Measurements from ENCODE around the gene SFXN4. TPM values are rescaled to one million over a fixed set of nuclear protein-coding genes. Genes with fewer than 3 reads are reported as not detected.
A peak's percentile ranks its signal among the peaks of the same experiment; 100 is the strongest.

SFXN4 gene
- total and polyA plus RNA-seq, 2 of the 13 experiments (the other 11 are each of a cell fraction or from before 2014, with no cell fraction given): 47.7 to 64.9 TPM

DNA sequence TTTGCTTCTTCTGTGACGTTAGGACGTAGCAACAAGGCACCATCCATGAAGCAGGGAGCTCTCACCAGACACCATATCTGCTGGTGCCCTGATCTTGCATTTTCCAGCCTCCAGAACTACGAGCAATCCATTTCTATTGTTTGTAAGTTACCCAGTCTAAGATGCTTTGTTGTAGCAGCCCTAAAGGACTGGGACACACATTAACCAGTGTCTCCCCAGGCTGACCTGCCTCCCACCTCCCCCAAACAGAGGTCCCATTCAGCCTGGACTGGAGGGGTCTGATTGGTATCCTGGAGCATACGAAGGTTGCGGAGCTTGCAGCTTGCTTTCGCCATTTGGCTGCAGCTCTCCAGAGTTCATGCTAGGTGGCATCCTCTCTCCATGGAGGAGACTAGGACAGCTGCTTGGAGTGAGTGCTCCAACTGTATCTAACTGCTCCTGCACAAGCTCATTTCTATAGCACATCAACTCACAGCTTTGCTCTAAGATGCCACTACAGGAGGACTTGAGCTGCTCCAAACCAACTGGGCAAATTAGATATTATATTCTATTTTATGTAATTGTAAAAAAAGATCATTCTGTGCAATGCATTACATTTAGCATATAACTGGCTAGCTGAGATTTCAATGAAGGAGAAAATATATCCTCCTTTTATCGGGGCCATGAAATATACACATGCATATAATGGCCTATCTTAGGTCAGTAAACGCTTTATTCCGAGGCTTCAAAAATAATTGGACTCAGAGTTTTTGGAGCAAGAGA, 33.9 kb upstream of the SFXN4 start (continued):
- no peak for TF ChIP-seq ZFP90 (CRISPR knock-in tag; IDR thresholded peaks at IDR 0.05; ENCODE audit: borderline replicate concordance)
- TF ChIP-seq, protein P1, sequence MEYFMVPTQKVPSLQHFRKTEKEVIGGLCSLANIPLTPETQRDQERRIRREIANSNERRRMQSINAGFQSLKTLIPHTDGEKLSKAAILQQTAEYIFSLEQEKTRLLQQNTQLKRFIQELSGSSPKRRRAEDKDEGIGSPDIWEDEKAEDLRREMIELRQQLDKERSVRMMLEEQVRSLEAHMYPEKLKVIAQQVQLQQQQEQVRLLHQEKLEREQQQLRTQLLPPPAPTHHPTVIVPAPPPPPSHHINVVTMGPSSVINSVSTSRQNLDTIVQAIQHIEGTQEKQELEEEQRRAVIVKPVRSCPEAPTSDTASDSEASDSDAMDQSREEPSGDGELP (IDR thresholded peaks at IDR 0.05; ENCODE audit: borderline replicate concordance, low read depth): peak; percentile 52; the same call in 1 of the 2 replicates
- no peak for TF ChIP-seq ZNF251 (CRISPR knock-in tag; IDR thresholded peaks at IDR 0.05)
- no peak for TF ChIP-seq ISX (CRISPR knock-in tag; conservative IDR thresholded peaks at IDR 0.05)
- no peak for TF ChIP-seq ZNF546 (CRISPR knock-in tag; conservative IDR thresholded peaks at IDR 0.05)
- TF ChIP-seq ZNF34 (CRISPR knock-in tag; IDR thresholded peaks at IDR 0.05; ENCODE audit: borderline replicate concordance): 0 out of 2 replicates have a peak, but pooled peaks have one; percentile 55
- TF ChIP-seq ZFP1 (CRISPR knock-in tag; IDR thresholded peaks at IDR 0.05): no peak
- TF ChIP-seq TCF7L2 (IDR thresholded peaks at IDR 0.05; ENCODE audit: low read depth, low read length): no peak
- TF ChIP-seq LCORL (IDR thresholded peaks at IDR 0.05): no peak
- 0 out of 2 replicates have a peak, but pooled peaks have one; percentile 6 for TF ChIP-seq LCORL (CRISPR knock-in tag; IDR thresholded peaks at IDR 0.05)
- no peak for TF ChIP-seq HNRNPUL1 (IDR thresholded peaks at IDR 0.05; ENCODE audit: low read depth, low read length)
- no peak for TF ChIP-seq HOXA5 (CRISPR knock-in tag; IDR thresholded peaks at IDR 0.05)
- no peak for TF ChIP-seq FOXO1 (CRISPR knock-in tag; IDR thresholded peaks at IDR 0.05)
- TF ChIP-seq THYN1 (CRISPR knock-in tag; IDR thresholded peaks at IDR 0.05; ENCODE audit: borderline replicate concordance, low read depth): no peak
- TF ChIP-seq SP5 (CRISPR knock-in tag; IDR thresholded peaks at IDR 0.05; ENCODE audit: borderline replicate concordance, low read depth): no peak
- TF ChIP-seq HNF4G (IDR thresholded peaks at IDR 0.05; ENCODE audit: borderline replicate concordance, low read depth, low read length): no peak
- TF ChIP-seq HNF4G (CRISPR knock-in tag; IDR thresholded peaks at IDR 0.05; ENCODE audit: borderline replicate concordance, low read depth): no peak
- TF ChIP-seq KDM5B (CRISPR knock-in tag; IDR thresholded peaks at IDR 0.05; ENCODE audit: borderline replicate concordance): 0 out of 2 replicates have a peak, but pooled peaks have one; percentile 14
- no peak for TF ChIP-seq ZFAT (CRISPR knock-in tag; conservative IDR thresholded peaks at IDR 0.05)
- TF ChIP-seq BRF2 (CRISPR knock-in tag; IDR thresholded peaks at IDR 0.05): no peak
- no peak for TF ChIP-seq FOXA1 (IDR thresholded peaks at IDR 0.05)
- TF ChIP-seq FOXA1 (CRISPR knock-in tag; IDR thresholded peaks at IDR 0.05): no peak
- TF ChIP-seq HOXA9 (CRISPR knock-in tag; IDR thresholded peaks at IDR 0.05; ENCODE audit: borderline replicate concordance): no peak
- no peak for TF ChIP-seq GPN1 (CRISPR knock-in tag; IDR thresholded peaks at IDR 0.05; ENCODE audit: borderline replicate concordance)
- 0 out of 2 replicates have a peak, but pooled peaks have one; percentile 9 for TF ChIP-seq ZNF547 (CRISPR knock-in tag; IDR thresholded peaks at IDR 0.05)
- TF ChIP-seq ZNF20 (CRISPR knock-in tag; IDR thresholded peaks at IDR 0.05): no peak
- no peak for TF ChIP-seq ZNF432 (CRISPR knock-in tag; IDR thresholded peaks at IDR 0.05; ENCODE audit: borderline replicate concordance)
- TF ChIP-seq ZNF460 (CRISPR knock-in tag; IDR thresholded peaks at IDR 0.05; ENCODE audit: borderline replicate concordance): no peak
- no peak for TF ChIP-seq HOXA7 (CRISPR knock-in tag; IDR thresholded peaks at IDR 0.05)
- TF ChIP-seq BHLHE40 (IDR thresholded peaks at IDR 0.05; ENCODE audit: low read length): no peak
- no peak for TF ChIP-seq ZBTB1 (CRISPR knock-in tag; IDR thresholded peaks at IDR 0.05; ENCODE audit: borderline replicate concordance)
- no peak for TF ChIP-seq HOXD1 (CRISPR knock-in tag; IDR thresholded peaks at IDR 0.05)
